ENCODE data around the gene PRSS27. TPM values are rescaled to one million over a fixed set of nuclear protein-coding genes. Genes with fewer than 3 reads are reported as not detected.

PRSS27 gene
- total and polyA plus RNA-seq, 2 of the 8 experiments (the other 6 are each of a cell fraction or from before 2014, with no cell fraction given) = 1.3 to 7.5 TPM

DNA sequence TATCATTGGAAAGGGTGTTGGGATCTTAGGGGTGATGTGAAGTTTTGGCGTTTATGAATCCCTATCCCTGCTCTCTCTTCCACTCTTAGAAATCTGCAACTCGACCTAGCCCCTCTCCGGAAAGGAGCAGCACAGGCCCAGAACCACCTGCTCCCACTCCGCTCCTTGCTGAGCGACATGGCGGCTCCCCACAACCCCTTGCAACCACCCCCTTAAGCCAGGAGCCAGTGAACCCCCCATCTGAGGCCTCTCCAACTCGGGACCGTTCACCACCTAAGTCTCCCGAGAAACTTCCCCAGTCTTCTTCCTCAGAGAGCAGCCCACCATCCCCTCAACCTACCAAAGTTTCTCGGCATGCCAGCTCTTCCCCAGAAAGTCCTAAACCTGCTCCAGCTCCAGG, 41.4 kb upstream of the PRSS27 start:
- Histone ChIP-seq H4K20me1 (replicated peaks in 1 of 2; ENCODE audit: control insufficient read depth in 1 of 2, insufficient read depth in 2 of 2, low read length in 2 of 2) (peaks cover 5 to 9% of the 10 kb centered on the region in 2 experiments), H3K23ac (ENCODE audit: insufficient read length) (no peak overlapping the region), H2BK5ac (ENCODE audit: low read depth, low read length) (no peak overlapping the region), H3K23me2 (ENCODE audit: low read depth, low read length) (no peaks in the 10 kb centered on the region), H2BK20ac (ENCODE audit: low read length) (no peak overlapping the region), H3K4me3 (ENCODE audit: extremely low read depth in 1 of 4, insufficient read depth in 2 of 4, low read depth in 3 of 4, low read length in 4 of 4) (no peak overlapping the region), H4K8ac (ENCODE audit: extremely low read depth, insufficient read depth, low read length) (no peak overlapping the region), H2BK120ac (replicated peaks; ENCODE audit: low read depth, low read length) (no peak overlapping the region), H2BK12ac (ENCODE audit: low read depth, low read length) (no peak overlapping the region), H2AFZ (ENCODE audit: low read length) (no peak overlapping the region), H3K27me3 (replicated peaks in 1 of 4; ENCODE audit: control insufficient read depth in 3 of 4, extremely low read depth in 1 of 4, insufficient read depth in 3 of 4, low read length in 3 of 4) (no peaks in the 10 kb centered on the region), H3K18ac (ENCODE audit: extremely low read depth, low read length) (no peak overlapping the region), H3K14ac (ENCODE audit: insufficient read length) (no peak overlapping the region), H3K4ac (replicated peaks; ENCODE audit: insufficient read length, low read depth, low read length) (no peak overlapping the region), H3K9ac (replicated peaks in 1 of 4; ENCODE audit: extremely low read depth in 1 of 4, low read depth in 3 of 4, low read length in 3 of 4) (no peak overlapping the region), H3K9me3 (ENCODE audit: insufficient read depth in 2 of 2, low read depth in 1 of 2, low read length in 1 of 2) (peaks cover 16 to 29% of the 10 kb centered on the region in 2 experiments; a peak in 3 of 4 replicates), H3K4me1 (replicated peaks in 1 of 4; ENCODE audit: control insufficient read depth in 3 of 4, insufficient read depth in 4 of 4, low read length in 3 of 4) (no peaks in the 10 kb centered on the region), H3K27ac (ENCODE audit: low read depth, low read length) (no peak overlapping the region), H3K56ac (replicated peaks; ENCODE audit: insufficient read length, low read depth, low read length) (no peak overlapping the region), H3K79me2 (ENCODE audit: control insufficient read depth in 1 of 2, insufficient read depth in 2 of 2, low read length in 2 of 2) (peaks cover 21 to 99% of the 10 kb centered on the region in 2 experiments), H3K36me3 (ENCODE audit: control insufficient read depth in 2 of 4, insufficient read depth in 4 of 4, low read length in 3 of 4) (peaks cover 76 to 100% (median 97%) of the 10 kb centered on the region in 4 experiments), H4K5ac (ENCODE audit: insufficient read length, low read depth, low read length) (no peak overlapping the region), H3K4me2 (ENCODE audit: insufficient read depth in 1 of 2, low read depth in 2 of 2, low read length in 2 of 2) (no peak overlapping the region), H4K91ac (replicated peaks; ENCODE audit: insufficient read length, low read length) (no peak overlapping the region), H2AK5ac (ENCODE audit: low read depth, low read length) (no peak overlapping the region), H2BK15ac (ENCODE audit: low read length) (no peak overlapping the region), H3K79me1 (ENCODE audit: low read depth, low read length) (peaks cover 7% of the 10 kb centered on the region; the same call in 1 of the 2 replicates)
- 95% methylated on average over 10 of the region's 10 CpGs; no CpG with 5 or more reads in 1 of the 2 experiments for WGBS, 2 experiments (ENCODE audit: extremely low coverage in 1 of 2, insufficient coverage in 1 of 2, insufficient read length in 1 of 2, insufficient replicate concordance in 2 of 2, low coverage in 1 of 2, low lambda C conversion rate in 2 of 2, missing lambda C conversion rate in 1 of 2)
- ChIA-PET CTCF (ENCODE audit: partially characterized antibody) (no interaction called here), POLR2A (ENCODE audit: partially characterized antibody) (interaction anchor here (1.3 to 4.8 kb wide), 3 partner anchors 9 to 13 kb away, joined by 7 to 64 read pairs (median 64); partner anchors contain the start of gene SRRM2)
- TF ChIP-seq CREB1 (IDR thresholded peaks at IDR 0.05) = no peak
- TF ChIP-seq POLR2AphosphoS5 (IDR thresholded peaks at IDR 0.05; ENCODE audit: low read depth, low read length) = no peak
- TF ChIP-seq PHF8 (conservative IDR thresholded peaks at IDR 0.05; ENCODE audit: low read depth, low read length) = no peak
- TF ChIP-seq SP2 (IDR thresholded peaks at IDR 0.05; ENCODE audit: low read length) = no peak
- no peak for TF ChIP-seq NANOG (IDR thresholded peaks at IDR 0.05; ENCODE audit: insufficient read depth, low read depth, low read length, poor library complexity, severe bottlenecking)
- no peak for TF ChIP-seq SIX5 (IDR thresholded peaks at IDR 0.05; ENCODE audit: low read depth, low read length)
- no peak for TF ChIP-seq CTBP2 (IDR thresholded peaks at IDR 0.05; ENCODE audit: borderline replicate concordance, insufficient read depth, insufficient read length, low read length)
- TF ChIP-seq BACH1 (IDR thresholded peaks at IDR 0.05; ENCODE audit: low read length) = no peak
- TF ChIP-seq POLR2A (IDR thresholded peaks at IDR 0.05; ENCODE audit: control extremely low read depth in 1 of 2, low read depth in 2 of 2, low read length in 2 of 2) = no peak
- no peak for TF ChIP-seq CEBPB (IDR thresholded peaks at IDR 0.05; ENCODE audit: low read depth, low read length)
- FAIRE-seq (no peak), DNase-seq (ENCODE audit: low read depth in 1 of 2, low spot score in 2 of 2) (no peak)
